Measurements from ENCODE around the gene MACC1.

MACC1 gene

GRCh38 chr7:20237464-20238193 lies 20.4 kb upstream of the MACC1 start:
- Mint-ChIP-seq H3K4me1 (ENCODE audit: low read depth) (peaks cover 3% of the 10 kb centered on the region), H3K36me3 (ENCODE audit: low read depth) (no peaks in the 10 kb centered on the region), H3K9me3 (no peaks in the 10 kb centered on the region), H3K4me3 (no peak overlapping the region), H3K27me3 (ENCODE audit: low read depth) (peaks cover 10% of the 10 kb centered on the region), H3K27ac (no peak overlapping the region)
- DNase-seq (ENCODE audit: low spot score) = no peak

GRCh38 chr7:20236790-20237189 lies 19.6 kb upstream of the MACC1 start:
- Mint-ChIP-seq H3K27ac (no peak overlapping the region), H3K4me3 (no peak overlapping the region), H3K4me1 (ENCODE audit: low read depth) (peaks cover 3% of the 10 kb centered on the region), H3K36me3 (ENCODE audit: low read depth) (no peaks in the 10 kb centered on the region), H3K27me3 (ENCODE audit: low read depth) (peaks cover 10% of the 10 kb centered on the region), H3K9me3 (no peaks in the 10 kb centered on the region)
- DNase-seq (ENCODE audit: low spot score) = no peak

GRCh38 chr7:20236043-20236442 lies 18.9 kb upstream of the MACC1 start:
- Mint-ChIP-seq H3K36me3 (ENCODE audit: low read depth) (no peaks in the 10 kb centered on the region), H3K4me3 (no peak overlapping the region), H3K4me1 (ENCODE audit: low read depth) (peaks cover 3% of the 10 kb centered on the region), H3K27me3 (ENCODE audit: low read depth) (peaks cover 10% of the 10 kb centered on the region), H3K27ac (no peak overlapping the region), H3K9me3 (no peaks in the 10 kb centered on the region)
- no peak for DNase-seq (ENCODE audit: low spot score)

DNA sequence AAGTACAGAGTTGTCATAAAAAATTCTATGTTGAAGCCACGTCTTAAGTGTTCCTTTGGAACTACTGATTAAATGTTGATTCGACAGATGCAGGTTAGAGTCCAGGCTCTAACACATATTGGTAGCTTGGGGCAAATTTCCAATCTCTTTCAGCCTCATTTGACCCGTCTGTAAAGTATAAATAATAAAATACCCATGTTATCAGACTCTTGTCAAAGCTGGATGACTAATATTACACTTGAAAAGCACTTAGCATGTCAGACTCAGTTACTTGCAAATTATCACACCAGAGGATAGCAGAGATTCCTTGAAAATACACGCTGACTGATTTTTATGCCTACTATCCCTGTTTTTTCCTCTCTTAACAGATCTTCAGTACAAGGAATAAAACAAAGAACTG lies 18.1 kb upstream of the MACC1 start:
- Mint-ChIP-seq H3K9me3 (no peaks in the 10 kb centered on the region), H3K27me3 (ENCODE audit: low read depth) (peaks cover 10% of the 10 kb centered on the region), H3K27ac (no peak overlapping the region), H3K4me1 (ENCODE audit: low read depth) (peaks cover 3% of the 10 kb centered on the region), H3K4me3 (no peak overlapping the region), H3K36me3 (ENCODE audit: low read depth) (no peaks in the 10 kb centered on the region)
- no peak for DNase-seq (ENCODE audit: low spot score)

DNA sequence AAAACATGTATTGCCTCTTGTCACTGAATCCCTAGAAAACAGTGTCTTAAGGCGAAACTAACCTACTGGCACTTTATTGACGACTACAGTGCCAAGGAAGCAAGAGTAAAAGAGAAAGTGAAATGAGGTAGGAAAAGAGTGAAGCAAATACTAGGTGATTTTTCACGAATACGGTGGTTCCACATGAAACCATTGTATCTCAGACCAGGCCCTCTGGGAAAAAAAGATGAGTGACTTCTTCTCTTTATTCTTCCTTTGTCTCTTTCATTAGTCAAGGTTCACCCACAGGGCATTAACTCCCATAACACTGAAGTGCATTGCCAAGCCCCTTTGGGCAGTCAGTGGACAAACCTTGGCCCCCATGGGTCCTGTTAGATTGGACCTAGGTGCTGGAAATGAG lies 16.2 kb upstream of the MACC1 start:
- Mint-ChIP-seq H3K27ac (no peak overlapping the region), H3K4me1 (ENCODE audit: low read depth) (peaks cover 2% of the 10 kb centered on the region), H3K27me3 (ENCODE audit: low read depth) (peaks cover 10% of the 10 kb centered on the region), H3K4me3 (no peak overlapping the region), H3K36me3 (ENCODE audit: low read depth) (no peaks in the 10 kb centered on the region), H3K9me3 (no peaks in the 10 kb centered on the region)
- no peak for DNase-seq (ENCODE audit: low spot score)

GRCh38 chr7:20232848-20233247 lies 15.7 kb upstream of the MACC1 start:
- no peaks in the 10 kb centered on the region for H3K9me3 Mint-ChIP-seq
- DNase-seq (ENCODE audit: low spot score) = no peak
- H3K4me1 Mint-ChIP-seq (ENCODE audit: low read depth) = no peaks in the 10 kb centered on the region
- no peak overlapping the region for H3K4me3 Mint-ChIP-seq
- no peaks in the 10 kb centered on the region for H3K36me3 Mint-ChIP-seq (ENCODE audit: low read depth)
- peaks cover 10% of the 10 kb centered on the region for H3K27me3 Mint-ChIP-seq (ENCODE audit: low read depth)
- H3K27ac Mint-ChIP-seq = no peak overlapping the region

- H3K27ac Mint-ChIP-seq = no peak overlapping the region
- H3K4me1 Mint-ChIP-seq (ENCODE audit: low read depth) = no peaks in the 10 kb centered on the region
- no peaks in the 10 kb centered on the region for H3K9me3 Mint-ChIP-seq
- no peak for DNase-seq (ENCODE audit: low spot score)
- H3K4me3 Mint-ChIP-seq = no peak overlapping the region
- no peaks in the 10 kb centered on the region for H3K27me3 Mint-ChIP-seq (ENCODE audit: low read depth)
- H3K36me3 Mint-ChIP-seq (ENCODE audit: low read depth) = no peaks in the 10 kb centered on the region
Measured at GRCh38 chr7:20229646-20230500, 12.7 kb upstream of the MACC1 start.

DNA sequence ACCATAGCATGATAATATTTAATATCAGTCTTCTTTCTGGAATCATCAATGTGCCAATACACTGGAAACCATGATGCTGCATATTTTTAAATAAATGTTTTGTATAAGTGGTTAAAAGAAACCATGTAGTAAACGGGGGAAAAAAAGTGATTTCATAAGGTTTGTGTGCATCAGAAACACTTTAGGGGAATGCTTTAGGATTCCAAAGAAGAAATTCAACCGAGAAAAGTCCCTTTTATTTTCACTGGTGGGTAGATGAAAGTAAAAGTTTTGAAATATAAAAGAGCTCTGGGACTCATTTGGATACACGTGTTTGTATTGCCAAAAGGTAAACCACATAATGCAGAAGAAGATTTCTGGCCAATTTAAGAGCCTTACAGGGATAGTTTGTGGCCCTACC lies 11.9 kb upstream of the MACC1 start:
- no peaks in the 10 kb centered on the region for H3K27me3 Mint-ChIP-seq (ENCODE audit: low read depth)
- no peak for DNase-seq (ENCODE audit: low spot score)
- no peaks in the 10 kb centered on the region for H3K36me3 Mint-ChIP-seq (ENCODE audit: low read depth)
- H3K9me3 Mint-ChIP-seq = no peaks in the 10 kb centered on the region
- no peak overlapping the region for H3K27ac Mint-ChIP-seq
- no peaks in the 10 kb centered on the region for H3K4me1 Mint-ChIP-seq (ENCODE audit: low read depth)
- H3K4me3 Mint-ChIP-seq = no peak overlapping the region

DNA sequence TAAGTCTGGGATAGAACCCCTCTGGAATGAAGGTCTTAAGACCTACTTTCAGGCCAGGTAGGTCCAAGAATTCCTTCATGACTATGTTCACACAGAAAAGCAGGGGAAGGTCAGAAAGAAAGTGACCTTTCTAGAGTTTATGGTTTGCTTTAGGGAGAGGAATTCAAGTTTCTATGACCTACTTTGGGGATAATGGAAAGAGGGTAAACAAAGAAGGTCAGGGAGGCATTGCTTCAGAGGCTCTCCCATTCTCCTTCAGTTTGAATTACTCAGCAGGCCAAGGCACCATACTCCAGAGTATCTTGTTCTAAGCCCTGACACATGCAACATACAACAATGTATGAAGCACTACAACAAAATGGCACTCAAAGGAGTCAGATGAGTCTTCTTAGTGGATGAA lies 11.5 kb upstream of the MACC1 start:
- no peak for DNase-seq (ENCODE audit: low spot score)
- H3K27me3 Mint-ChIP-seq (ENCODE audit: low read depth) = no peaks in the 10 kb centered on the region
- no peaks in the 10 kb centered on the region for H3K36me3 Mint-ChIP-seq (ENCODE audit: low read depth)
- H3K9me3 Mint-ChIP-seq = no peaks in the 10 kb centered on the region
- H3K4me3 Mint-ChIP-seq = no peak overlapping the region
- H3K27ac Mint-ChIP-seq = no peak overlapping the region
- H3K4me1 Mint-ChIP-seq (ENCODE audit: low read depth) = no peaks in the 10 kb centered on the region

GRCh38 chr7:20227291-20227795 lies 10.2 kb upstream of the MACC1 start:
- H3K27ac Mint-ChIP-seq = no peak overlapping the region
- H3K36me3 Mint-ChIP-seq (ENCODE audit: low read depth) = no peaks in the 10 kb centered on the region
- no peak for DNase-seq (ENCODE audit: low spot score)
- H3K4me1 Mint-ChIP-seq (ENCODE audit: low read depth) = no peaks in the 10 kb centered on the region
- no peaks in the 10 kb centered on the region for H3K9me3 Mint-ChIP-seq
- H3K27me3 Mint-ChIP-seq (ENCODE audit: low read depth) = no peaks in the 10 kb centered on the region
- H3K4me3 Mint-ChIP-seq = no peak overlapping the region

DNA sequence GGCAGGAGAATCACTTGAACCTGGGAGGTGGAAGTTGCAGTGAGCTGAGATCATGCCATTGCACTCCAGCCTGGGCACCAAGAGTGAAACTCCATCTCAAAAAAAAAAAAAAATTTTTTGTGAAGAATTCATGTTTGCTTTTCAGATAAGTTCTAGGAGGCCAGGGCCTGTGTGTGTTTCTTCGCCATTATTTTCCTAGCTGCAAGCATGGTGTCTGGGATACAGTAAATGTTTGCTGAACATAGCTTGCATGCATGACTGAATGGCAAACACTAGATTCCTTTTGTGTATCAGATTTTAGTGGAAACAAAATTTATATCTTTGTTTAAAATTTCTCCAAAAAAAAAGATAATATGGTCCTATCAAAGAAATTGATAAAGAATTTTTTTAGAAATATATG lies 9.7 kb upstream of the MACC1 start:
- no peak for DNase-seq (ENCODE audit: low spot score)
- H3K36me3 Mint-ChIP-seq (ENCODE audit: low read depth) = no peaks in the 10 kb centered on the region
- H3K4me3 Mint-ChIP-seq = no peak overlapping the region
- no peak overlapping the region for H3K27ac Mint-ChIP-seq
- no peaks in the 10 kb centered on the region for H3K27me3 Mint-ChIP-seq (ENCODE audit: low read depth)
- no peaks in the 10 kb centered on the region for H3K9me3 Mint-ChIP-seq
- no peaks in the 10 kb centered on the region for H3K4me1 Mint-ChIP-seq (ENCODE audit: low read depth)

- H3K9me3 Mint-ChIP-seq = no peaks in the 10 kb centered on the region
- DNase-seq (ENCODE audit: low spot score) = no peak
- no peaks in the 10 kb centered on the region for H3K27me3 Mint-ChIP-seq (ENCODE audit: low read depth)
- no peak overlapping the region for H3K4me3 Mint-ChIP-seq
- no peaks in the 10 kb centered on the region for H3K36me3 Mint-ChIP-seq (ENCODE audit: low read depth)
- H3K27ac Mint-ChIP-seq = no peak overlapping the region
- H3K4me1 Mint-ChIP-seq (ENCODE audit: low read depth) = no peaks in the 10 kb centered on the region
Measured at GRCh38 chr7:20225384-20225783, 8.2 kb upstream of the MACC1 start.

DNA sequence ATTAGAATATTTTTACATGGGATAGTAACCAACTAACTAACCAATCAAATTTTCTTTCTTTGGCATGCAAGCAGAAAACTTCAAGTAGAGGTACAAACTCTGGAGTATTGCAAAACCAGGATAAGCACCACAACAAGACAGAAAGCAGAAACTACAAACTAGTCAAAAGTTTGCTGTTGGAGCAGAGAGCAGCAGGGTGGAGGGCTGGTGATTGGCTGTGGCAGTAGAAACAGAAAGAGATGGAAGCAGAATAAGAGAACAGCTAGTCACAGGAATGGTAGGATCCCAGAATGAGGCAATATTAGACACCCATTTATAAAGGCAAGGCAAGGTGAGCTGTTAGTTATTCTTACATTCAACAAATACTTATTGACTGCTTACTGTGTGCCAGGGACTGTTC lies 6.8 kb upstream of the MACC1 start:
- H3K27ac Mint-ChIP-seq = no peak overlapping the region
- no peaks in the 10 kb centered on the region for H3K4me1 Mint-ChIP-seq (ENCODE audit: low read depth)
- DNase-seq (ENCODE audit: low spot score) = no peak

GRCh38 chr7:20223356-20223755 lies 6.2 kb upstream of the MACC1 start:
- Mint-ChIP-seq H3K36me3 (ENCODE audit: low read depth) (no peaks in the 10 kb centered on the region), H3K4me1 (ENCODE audit: low read depth) (no peaks in the 10 kb centered on the region), H3K27ac (no peak overlapping the region), H3K4me3 (no peak overlapping the region), H3K9me3 (no peaks in the 10 kb centered on the region), H3K27me3 (ENCODE audit: low read depth) (no peaks in the 10 kb centered on the region)
- DNase-seq (ENCODE audit: low spot score) = no peak

More for the DNA sequence above, 6.8 kb upstream of the MACC1 start:
- H3K36me3 Mint-ChIP-seq (ENCODE audit: low read depth) = no peaks in the 10 kb centered on the region
- no peaks in the 10 kb centered on the region for H3K9me3 Mint-ChIP-seq
- no peak overlapping the region for H3K4me3 Mint-ChIP-seq
- H3K27me3 Mint-ChIP-seq (ENCODE audit: low read depth) = no peaks in the 10 kb centered on the region
